ENCODE data around the gene HHIPL2.

HHIPL2 gene

DNA sequence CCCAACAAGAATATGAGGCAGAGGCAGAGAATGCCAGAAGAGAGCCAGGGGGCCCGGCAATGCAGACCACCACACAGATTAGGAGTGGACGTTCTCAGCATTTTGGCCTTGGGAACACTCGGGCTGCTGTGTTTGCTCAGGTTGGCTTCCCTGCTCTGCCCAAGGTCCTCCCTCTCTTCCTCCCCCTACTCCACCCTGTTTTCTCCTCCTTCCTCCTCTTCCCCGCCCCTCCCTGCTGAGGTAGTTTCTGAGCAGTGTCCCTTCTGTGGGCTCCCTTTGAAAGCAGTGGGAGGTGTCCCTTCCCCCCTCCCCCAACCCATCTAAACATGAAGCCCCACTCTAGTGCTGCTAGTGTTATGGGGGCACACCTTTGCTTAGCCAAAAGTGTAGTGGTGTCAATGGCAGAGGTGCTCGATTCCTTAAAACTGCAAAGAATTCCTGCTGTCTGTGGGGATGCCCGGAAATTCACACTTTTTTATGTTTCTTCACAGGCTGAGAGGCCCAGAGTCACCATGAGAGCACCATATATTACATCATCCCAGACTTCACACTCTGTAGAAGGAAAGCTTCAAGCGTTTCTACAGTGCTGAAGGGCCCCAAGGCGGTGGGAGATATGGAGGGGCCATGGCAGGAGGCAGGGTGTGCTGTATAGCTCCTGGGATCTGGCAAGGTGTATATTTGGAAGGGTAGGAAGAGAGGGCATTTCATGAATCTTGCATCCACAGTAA, at the start of gene HHIPL2:
Gene HHIPL2 (minus strand): TSS at position 161 of the 728 bp plus-strand sequence. CDS start 60 bp downstream, at position 101.
- no peak for DNase-seq

GRCh38 chr1:222596696-222597095, 48.8 kb upstream of the HHIPL2 start:
- DNase-seq: no peak

DNA sequence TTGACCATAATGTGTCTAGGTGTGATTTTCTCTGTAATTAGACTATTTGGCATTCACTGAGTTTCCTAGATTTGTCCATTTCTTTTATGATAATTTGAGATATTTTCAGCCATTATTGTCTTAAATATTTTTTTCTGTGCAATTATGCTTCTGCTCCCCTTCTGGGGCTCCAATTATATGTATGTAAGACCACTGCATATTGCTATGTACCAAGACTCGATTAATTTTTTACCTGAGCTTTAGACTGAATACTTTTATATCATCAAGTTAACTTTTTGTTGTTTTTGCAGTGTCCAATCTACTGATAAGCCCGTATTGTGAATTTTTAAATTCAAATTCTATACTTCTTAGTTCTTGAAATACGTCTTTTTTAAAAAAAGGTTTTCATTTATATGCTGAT, 46.9 kb upstream of the HHIPL2 start:
- DNase-seq: no peak

GRCh38 chr1:222592171-222592570, 44.3 kb upstream of the HHIPL2 start:
- DNase-seq: no peak

DNA sequence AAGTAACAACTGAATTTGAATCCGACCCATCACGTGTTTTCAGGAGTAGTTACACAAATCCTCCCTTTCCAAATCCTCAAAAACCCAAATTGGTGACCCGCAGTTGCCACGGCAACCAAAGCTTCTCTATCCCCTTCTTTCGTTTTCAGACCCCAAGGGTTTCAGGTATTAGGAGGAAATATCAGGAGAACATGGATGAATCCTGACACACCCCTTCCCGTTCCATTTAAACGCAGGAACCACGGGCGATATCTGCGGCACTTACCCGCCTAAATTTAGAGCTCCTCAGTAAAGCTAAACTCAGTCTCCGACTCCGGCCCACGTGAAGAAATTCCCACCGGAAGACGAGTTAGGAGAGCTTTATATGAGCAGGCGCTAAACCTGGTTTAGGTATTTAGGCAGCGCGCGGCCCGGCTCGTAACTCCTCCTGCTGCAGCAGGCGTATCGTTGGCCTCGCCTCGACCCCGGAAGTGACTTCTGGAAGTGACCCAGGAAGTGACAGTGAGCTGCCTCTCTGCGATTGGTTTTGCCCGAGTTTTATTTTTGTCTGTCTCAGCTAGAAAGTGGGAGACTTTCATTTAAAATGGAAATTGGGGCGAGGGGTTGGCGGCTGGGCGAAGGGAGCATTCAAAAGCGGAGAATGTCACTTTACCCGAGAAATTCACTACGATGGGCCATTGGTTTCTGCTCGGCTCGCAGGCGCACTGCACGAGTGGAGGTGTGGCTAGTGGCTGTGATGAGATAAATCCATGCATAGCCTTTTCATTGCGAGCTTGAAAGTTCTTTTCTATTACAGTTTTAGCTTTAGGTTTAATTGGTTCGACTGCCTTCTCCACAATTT, 41.8 kb upstream of the HHIPL2 start, which contains the start of gene TAF1A:
Gene TAF1A (minus strand): TSS at position 472 of the 841 bp plus-strand sequence.
- DNase-seq: peak; percentile 47 to 71

DNA sequence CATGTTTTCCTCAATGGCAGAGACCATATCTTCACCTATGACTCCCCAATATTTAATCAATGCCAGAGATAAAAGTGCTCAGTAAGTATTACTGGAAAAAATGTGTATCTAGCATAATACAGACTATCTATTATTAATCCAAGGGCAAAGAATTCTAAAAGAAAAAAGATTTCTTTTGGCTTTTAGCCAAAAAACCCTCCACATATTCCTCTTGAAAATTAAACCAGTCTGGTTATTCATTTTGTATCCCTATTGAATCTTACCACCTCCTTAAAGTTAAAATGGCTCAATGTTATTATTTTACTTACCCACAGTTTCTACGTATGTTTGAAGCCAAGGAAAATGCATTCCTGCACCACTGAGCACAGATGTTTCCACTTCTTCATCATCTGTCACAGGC, 40.2 kb upstream of the HHIPL2 start:
- no peak for DNase-seq

- no peak for DNase-seq
These were observed 38.9 kb upstream of the HHIPL2 start for GRCh38 chr1:222586842-222587241.

- DNase-seq: no peak
These were observed 35.2 kb upstream of the HHIPL2 start for GRCh38 chr1:222583079-222583478.

GRCh38 chr1:222582099-222582774, 34.3 kb upstream of the HHIPL2 start:
- no peak for DNase-seq

- no peak for DNase-seq
These were observed 31.4 kb upstream of the HHIPL2 start for GRCh38 chr1:222579316-222579715.

GRCh38 chr1:222570837-222571236, 22.9 kb upstream of the HHIPL2 start:
- DNase-seq: no peak

DNA sequence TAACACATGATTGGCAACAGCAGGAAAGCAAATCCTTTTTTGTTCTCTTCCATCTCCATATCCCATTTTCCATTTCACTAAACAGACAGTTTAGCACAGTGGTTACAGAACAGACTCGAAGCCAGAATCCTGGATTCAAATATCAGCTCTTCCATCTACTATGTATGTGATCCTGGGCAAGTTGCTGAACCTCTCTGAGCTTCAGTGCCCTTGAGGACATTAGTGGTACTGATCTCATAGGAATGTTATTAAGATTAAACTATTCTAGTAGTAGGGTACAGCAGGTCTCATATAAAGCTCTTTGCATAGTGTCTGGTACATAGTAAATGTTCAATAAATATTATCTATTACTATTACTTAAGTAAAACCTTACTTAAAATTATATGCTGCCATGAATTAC, 13.8 kb upstream of the HHIPL2 start:
- no peak for DNase-seq

GRCh38 chr1:222557574-222557973, 9.7 kb upstream of the HHIPL2 start:
- no peak for DNase-seq

GRCh38 chr1:222557148-222557547, 9.2 kb upstream of the HHIPL2 start:
- no peak for DNase-seq

- DNase-seq: no peak
These were observed 8.2 kb upstream of the HHIPL2 start for GRCh38 chr1:222555992-222556615.

- no peak for DNase-seq
These were observed 6.3 kb upstream of the HHIPL2 start for GRCh38 chr1:222554177-222554576.

DNA sequence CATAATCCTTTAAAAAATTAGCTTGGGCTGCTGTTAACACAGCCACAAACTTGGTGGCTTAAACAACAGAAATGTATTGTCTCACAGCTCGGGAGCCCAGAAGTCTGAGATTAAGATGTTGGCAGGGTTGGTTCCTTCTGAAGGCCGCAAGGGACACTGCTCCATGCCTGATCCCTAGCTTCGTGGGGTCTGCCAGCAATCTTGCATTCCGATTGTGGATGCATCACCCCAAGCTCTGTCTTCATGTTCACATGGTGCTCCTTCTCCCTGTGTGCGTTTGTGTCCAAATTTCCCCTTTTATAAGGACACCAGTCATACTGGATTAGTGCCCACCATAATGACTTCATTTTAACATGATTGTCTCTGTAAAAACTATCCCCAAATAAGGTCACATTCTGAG, 5.0 kb upstream of the HHIPL2 start:
- no peak for DNase-seq

GRCh38 chr1:222547260-222547614, 667 bp downstream of the HHIPL2 start:
- DNase-seq: no peak

- no peak for DNase-seq
These were observed 1.2 kb downstream of the HHIPL2 start for GRCh38 chr1:222546548-222547259.

DNA sequence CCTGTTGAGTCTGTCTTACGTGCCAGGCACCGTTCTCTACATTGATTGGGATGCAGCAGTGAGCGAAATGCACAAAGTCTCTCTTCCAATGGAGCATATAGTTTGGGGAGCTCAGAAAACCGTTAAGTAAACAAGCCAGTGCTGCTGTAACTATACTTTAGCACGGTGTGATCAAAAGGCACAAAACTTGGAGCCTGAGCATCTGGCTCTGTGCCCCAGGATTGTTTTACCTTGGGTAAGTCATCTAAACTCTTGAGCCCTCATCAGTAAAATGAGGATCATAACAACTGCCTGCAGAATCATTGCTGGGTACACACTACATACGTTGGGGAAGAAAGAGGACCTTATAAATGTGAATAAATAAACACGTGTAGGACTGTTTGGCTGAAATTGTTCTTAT, 1.8 kb downstream of the HHIPL2 start:
- no peak for DNase-seq

- DNase-seq: no peak
These were observed 4.1 kb downstream of the HHIPL2 start for GRCh38 chr1:222543817-222544216.

GRCh38 chr1:222540598-222540995, 7.3 kb downstream of the HHIPL2 start:
- DNase-seq: no peak

All from bone marrow (tissue), 2 donors.